GM23338 (cell line): ENCODE data around the gene OLA1. TPM values are rescaled to one million over a fixed set of nuclear protein-coding genes. Genes with fewer than 3 reads are reported as not detected.

Source experiments
- ATAC-seq: fragments of 200-7000 bp; cut with Tn5 transposase; 3 replicates; pipeline ENCODE4 v1.9.1; 2020
- DNase-seq: peaks from one replicate; pipeline ENCODE4 v3.0.0-alpha.2; 2015; ENCODE audit warnings: low spot score
- H2AFZ ChIP-seq: fragments of 200-600 bp; sonication (generic); 2 replicates; pipeline ENCODE4 v1.8.0; 2016; ENCODE audit warnings: antibody characterized with exemption, mild to moderate bottlenecking, moderate library complexity
- H3F3A ChIP-seq: fragments of 200-600 bp; sonication (generic); replicated peaks from 2 replicates; pipeline ENCODE4 v1.8.0; 2017; ENCODE audit warnings: antibody characterized with exemption, mixed run types, low read depth
- H3K27ac ChIP-seq: fragments of 200-600 bp; sonication (generic); 2 replicates; pipeline ENCODE4 v1.6.1; 2016; ENCODE audit warnings: low read depth
- H3K27me3 ChIP-seq: fragments of 200-600 bp; sonication (generic); 2 replicates; pipeline ENCODE4 v1.8.0; 2016; ENCODE audit warnings: mild to moderate bottlenecking, mixed run types, moderate library complexity; ENCODE audit not compliant: insufficient read depth
- H3K36me3 ChIP-seq: fragments of 200-600 bp; sonication (generic); 2 replicates; pipeline ENCODE4 v1.8.0; 2016; ENCODE audit warnings: mild to moderate bottlenecking; ENCODE audit not compliant: insufficient read depth
- H3K4me1 ChIP-seq: fragments of 200-600 bp; sonication (generic); 2 replicates; pipeline ENCODE4 v1.8.0; 2016; ENCODE audit warnings: mild to moderate bottlenecking, moderate library complexity; ENCODE audit not compliant: insufficient read depth
- H3K4me2 ChIP-seq: fragments of 200-600 bp; sonication (generic); 2 replicates; pipeline ENCODE4 v1.7.1; 2017; ENCODE audit warnings: mixed run types
- H3K4me3 ChIP-seq: fragments of 200-600 bp; sonication (generic); 2 replicates; pipeline ENCODE4 v1.6.1; 2016; ENCODE audit warnings: mixed run types
- H3K79me2 ChIP-seq: fragments of 200-600 bp; sonication (generic); replicated peaks from 2 replicates; pipeline ENCODE4 v1.8.0; 2017; ENCODE audit warnings: mild to moderate bottlenecking; ENCODE audit not compliant: insufficient read depth
- H3K9me2 ChIP-seq: fragments of 200-600 bp; sonication (generic); 2 replicates; pipeline ENCODE4 v1.8.0; 2017; ENCODE audit not compliant: insufficient read depth
- H4K20me1 ChIP-seq: fragments of 200-600 bp; sonication (generic); replicated peaks from 2 replicates; pipeline ENCODE4 v1.8.0; 2017; ENCODE audit warnings: mild to moderate bottlenecking; ENCODE audit not compliant: insufficient read depth
- H3K27ac Mint-ChIP-seq: 2 replicates; pipeline ENCODE4 v1.8.0; 2020; ENCODE audit warnings: inconsistent platforms, mild to moderate bottlenecking, moderate library complexity, mixed read lengths
- H3K27me3 Mint-ChIP-seq: 3 replicates; pipeline ENCODE4 v1.8.0; 2022; ENCODE audit warnings: low read depth, mild to moderate bottlenecking, moderate library complexity, mixed read lengths, inconsistent platforms; ENCODE audit not compliant: insufficient read depth, poor library complexity
- H3K36me3 Mint-ChIP-seq: 3 replicates; pipeline ENCODE4 v1.8.0; 2021; ENCODE audit warnings: low read depth, mild to moderate bottlenecking, inconsistent platforms, moderate library complexity, mixed read lengths
- H3K4me1 Mint-ChIP-seq: 3 replicates; pipeline ENCODE4 v1.8.0; 2020; ENCODE audit warnings: mild to moderate bottlenecking, inconsistent platforms, mixed read lengths
- H3K4me3 Mint-ChIP-seq: 3 replicates; pipeline ENCODE4 v1.8.0; 2021; ENCODE audit warnings: moderate library complexity, mild to moderate bottlenecking, inconsistent platforms, mixed read lengths
- H3K9me3 Mint-ChIP-seq: 3 replicates; pipeline ENCODE4 v1.8.0; 2020; ENCODE audit warnings: moderate library complexity, mild to moderate bottlenecking, inconsistent platforms, mixed read lengths
- CREB1 ChIP-seq: fragments of 250-450 bp; sonication (Bioruptor Pico); IDR thresholded peaks from 2 replicates; pipeline ENCODE4 v1.5.0; 2020; ENCODE audit warnings: low read depth, mild to moderate bottlenecking, moderate library complexity
- ETS1 ChIP-seq: IDR thresholded peaks from 2 replicates; pipeline ENCODE4 v1.6.1; 2016; ENCODE audit warnings: antibody characterized with exemption
- EZH2 ChIP-seq: fragments of 200-600 bp; sonication (generic); IDR thresholded peaks from one replicate; pipeline ENCODE4 v1.8.0; 2017; ENCODE audit warnings: antibody characterized with exemption, mild to moderate bottlenecking, low read depth; ENCODE audit not compliant: unreplicated experiment
- POLR2AphosphoS5 ChIP-seq: IDR thresholded peaks from 2 replicates; pipeline ENCODE4 v1.6.1; 2016; ENCODE audit warnings: antibody characterized with exemption, low read depth
- STAT1 ChIP-seq: IDR thresholded peaks from one replicate; pipeline ENCODE4 v1.6.1; 2016; ENCODE audit warnings: antibody characterized with exemption; ENCODE audit not compliant: unreplicated experiment
- ZNF114 ChIP-seq: fragments of 250-450 bp; sonication (Bioruptor Pico); IDR thresholded peaks from 2 replicates; pipeline ENCODE4 v1.5.0; 2020; ENCODE audit warnings: mild to moderate bottlenecking, moderate library complexity
- polyA plus RNA-seq: library from polyadenylated mRNA; unstranded; fragments of >200 nt; fragmentation: Nextera tagmentation; extraction: Ambion mirVana; gene quantifications from 2 replicates; pipeline ENCODE4 v1.2.1, GENCODE V29; 2016
- total RNA-seq: library from RNA; depleted of rRNA; stranded (reverse); fragments of >200 nt; shearing (Covaris generic); gene quantifications from 2 replicates; pipeline ENCODE4 v1.2.3, GENCODE V29; 2014
- TF ChIP-seq, protein P1 (sequence below): fragments of 250-450 bp; sonication (Bioruptor Pico); IDR thresholded peaks from 2 replicates; pipeline ENCODE4 v1.5.0; 2020; ENCODE audit warnings: mild to moderate bottlenecking, moderate library complexity

Gene OLA1
- total and polyA plus RNA-seq, 2 experiments from 2014 or later: 104 to 242 TPM

- no peak for TF ChIP-seq ETS1
- TF ChIP-seq CREB1 (CRISPR knock-in tag): no peak
- no peak for TF ChIP-seq ZNF114 (CRISPR knock-in tag)
- TF ChIP-seq, protein P1, sequence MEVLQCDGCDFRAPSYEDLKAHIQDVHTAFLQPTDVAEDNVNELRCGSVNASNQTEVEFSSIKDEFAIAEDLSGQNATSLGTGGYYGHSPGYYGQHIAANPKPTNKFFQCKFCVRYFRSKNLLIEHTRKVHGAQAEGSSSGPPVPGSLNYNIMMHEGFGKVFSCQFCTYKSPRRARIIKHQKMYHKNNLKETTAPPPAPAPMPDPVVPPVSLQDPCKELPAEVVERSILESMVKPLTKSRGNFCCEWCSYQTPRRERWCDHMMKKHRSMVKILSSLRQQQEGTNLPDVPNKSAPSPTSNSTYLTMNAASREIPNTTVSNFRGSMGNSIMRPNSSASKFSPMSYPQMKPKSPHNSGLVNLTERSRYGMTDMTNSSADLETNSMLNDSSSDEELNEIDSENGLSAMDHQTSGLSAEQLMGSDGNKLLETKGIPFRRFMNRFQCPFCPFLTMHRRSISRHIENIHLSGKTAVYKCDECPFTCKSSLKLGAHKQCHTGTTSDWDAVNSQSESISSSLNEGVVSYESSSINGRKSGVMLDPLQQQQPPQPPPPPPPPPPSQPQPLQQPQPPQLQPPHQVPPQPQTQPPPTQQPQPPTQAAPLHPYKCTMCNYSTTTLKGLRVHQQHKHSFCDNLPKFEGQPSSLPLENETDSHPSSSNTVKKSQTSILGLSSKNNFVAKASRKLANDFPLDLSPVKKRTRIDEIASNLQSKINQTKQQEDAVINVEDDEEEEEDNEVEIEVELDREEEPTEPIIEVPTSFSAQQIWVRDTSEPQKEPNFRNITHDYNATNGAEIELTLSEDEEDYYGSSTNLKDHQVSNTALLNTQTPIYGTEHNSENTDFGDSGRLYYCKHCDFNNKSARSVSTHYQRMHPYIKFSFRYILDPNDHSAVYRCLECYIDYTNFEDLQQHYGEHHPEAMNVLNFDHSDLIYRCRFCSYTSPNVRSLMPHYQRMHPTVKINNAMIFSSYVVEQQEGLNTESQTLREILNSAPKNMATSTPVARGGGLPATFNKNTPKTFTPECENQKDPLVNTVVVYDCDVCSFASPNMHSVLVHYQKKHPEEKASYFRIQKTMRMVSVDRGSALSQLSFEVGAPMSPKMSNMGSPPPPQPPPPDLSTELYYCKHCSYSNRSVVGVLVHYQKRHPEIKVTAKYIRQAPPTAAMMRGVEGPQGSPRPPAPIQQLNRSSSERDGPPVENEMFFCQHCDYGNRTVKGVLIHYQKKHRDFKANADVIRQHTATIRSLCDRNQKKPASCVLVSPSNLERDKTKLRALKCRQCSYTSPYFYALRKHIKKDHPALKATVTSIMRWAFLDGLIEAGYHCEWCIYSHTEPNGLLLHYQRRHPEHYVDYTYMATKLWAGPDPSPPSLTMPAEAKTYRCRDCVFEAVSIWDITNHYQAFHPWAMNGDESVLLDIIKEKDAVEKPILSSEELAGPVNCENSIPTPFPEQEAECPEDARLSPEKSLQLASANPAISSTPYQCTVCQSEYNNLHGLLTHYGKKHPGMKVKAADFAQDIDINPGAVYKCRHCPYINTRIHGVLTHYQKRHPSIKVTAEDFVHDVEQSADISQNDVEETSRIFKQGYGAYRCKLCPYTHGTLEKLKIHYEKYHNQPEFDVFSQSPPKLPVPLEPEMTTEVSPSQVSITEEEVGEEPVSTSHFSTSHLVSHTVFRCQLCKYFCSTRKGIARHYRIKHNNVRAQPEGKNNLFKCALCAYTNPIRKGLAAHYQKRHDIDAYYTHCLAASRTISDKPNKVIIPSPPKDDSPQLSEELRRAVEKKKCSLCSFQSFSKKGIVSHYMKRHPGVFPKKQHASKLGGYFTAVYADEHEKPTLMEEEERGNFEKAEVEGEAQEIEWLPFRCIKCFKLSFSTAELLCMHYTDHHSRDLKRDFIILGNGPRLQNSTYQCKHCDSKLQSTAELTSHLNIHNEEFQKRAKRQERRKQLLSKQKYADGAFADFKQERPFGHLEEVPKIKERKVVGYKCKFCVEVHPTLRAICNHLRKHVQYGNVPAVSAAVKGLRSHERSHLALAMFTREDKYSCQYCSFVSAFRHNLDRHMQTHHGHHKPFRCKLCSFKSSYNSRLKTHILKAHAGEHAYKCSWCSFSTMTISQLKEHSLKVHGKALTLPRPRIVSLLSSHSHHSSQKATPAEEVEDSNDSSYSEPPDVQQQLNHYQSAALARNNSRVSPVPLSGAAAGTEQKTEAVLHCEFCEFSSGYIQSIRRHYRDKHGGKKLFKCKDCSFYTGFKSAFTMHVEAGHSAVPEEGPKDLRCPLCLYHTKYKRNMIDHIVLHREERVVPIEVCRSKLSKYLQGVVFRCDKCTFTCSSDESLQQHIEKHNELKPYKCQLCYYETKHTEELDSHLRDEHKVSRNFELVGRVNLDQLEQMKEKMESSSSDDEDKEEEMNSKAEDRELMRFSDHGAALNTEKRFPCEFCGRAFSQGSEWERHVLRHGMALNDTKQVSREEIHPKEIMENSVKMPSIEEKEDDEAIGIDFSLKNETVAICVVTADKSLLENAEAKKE (CRISPR knock-in tag): no peak
Observed at GRCh38 chr2:174184915-174185314, 63.4 kb downstream of the OLA1 start (continued).

DNA sequence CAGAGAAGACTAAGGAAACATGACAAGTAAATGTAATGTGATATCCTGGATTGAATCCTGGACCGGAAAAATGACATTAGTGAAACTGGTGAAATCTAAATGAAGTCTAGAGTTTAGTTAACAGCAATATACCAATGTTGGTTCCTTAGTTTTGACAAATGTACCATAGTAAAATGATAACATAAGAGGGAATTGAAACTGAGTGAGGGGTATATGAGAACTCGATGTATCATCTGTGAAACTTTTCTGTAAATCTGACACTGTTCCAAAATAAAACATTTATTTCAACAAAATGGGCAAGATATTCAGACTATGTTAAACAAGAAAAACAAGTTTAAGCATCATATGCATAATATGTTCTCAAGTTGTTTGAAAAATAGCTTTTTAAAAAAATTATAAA lies 63.8 kb downstream of the OLA1 start:
- H2AFZ ChIP-seq: no peak overlapping the region
- H3K27me3 ChIP-seq: no peaks in the 10 kb centered on the region
- no peak overlapping the region for H3K4me2 ChIP-seq
- no peaks in the 10 kb centered on the region for H3F3A ChIP-seq
- Mint-ChIP-seq H3K9me3 (no peaks in the 10 kb centered on the region), H3K4me3 (no peak overlapping the region), H3K4me1 (peaks cover 12% of the 10 kb centered on the region; the same call in 2 of the 3 replicates), H3K36me3 (no peaks in the 10 kb centered on the region), H3K27me3 (peaks cover 3% of the 10 kb centered on the region), H3K27ac (no peak overlapping the region)
- ATAC-seq (no peak), DNase-seq (no peak)
- TF ChIP-seq ETS1: no peak
- TF ChIP-seq STAT1: no peak
- no peak for TF ChIP-seq EZH2
- no peak for TF ChIP-seq POLR2AphosphoS5
- TF ChIP-seq ZNF114 (CRISPR knock-in tag): no peak
- no peak overlapping the region for H3K27ac ChIP-seq
- no peaks in the 10 kb centered on the region for H4K20me1 ChIP-seq
- 0 out of 2 replicates have a peak, but pooled peaks cover 3% of the 10 kb centered on the region for H3K4me1 ChIP-seq
- H3K36me3 ChIP-seq: no peaks in the 10 kb centered on the region
- no peak overlapping the region for H3K4me3 ChIP-seq
- no peaks in the 10 kb centered on the region for H3K9me2 ChIP-seq
- peaks cover 51% of the 10 kb centered on the region for H3K79me2 ChIP-seq
